BE2C (cell line): ENCODE data around the gene CDC42BPA.

Experiments used
- DNase-seq: peaks from one replicate; pipeline ENCODE4 v3.0.0-alpha.2; 2020
- H3K27me3 ChIP-seq: fragments of 250-450 bp; sonication (Bioruptor Pico); 2 replicates; pipeline ENCODE4 v1.5.1; 2020; ENCODE audit warnings: mild to moderate bottlenecking
- H3K36me3 ChIP-seq: fragments of 250-450 bp; sonication (Bioruptor Pico); 2 replicates; pipeline ENCODE4 v1.5.1; 2020; ENCODE audit warnings: mild to moderate bottlenecking
- H3K4me1 ChIP-seq: fragments of 250-450 bp; sonication (Bioruptor Pico); 2 replicates; pipeline ENCODE4 v1.5.1; 2020
- H3K4me3 ChIP-seq: 2 replicates; pipeline ENCODE4 v1.5.1; 2011; ENCODE audit warnings: low read depth, low read length
- H3K9me3 ChIP-seq: fragments of 250-450 bp; sonication (Bioruptor Pico); 2 replicates; pipeline ENCODE4 v1.5.1; 2020
- CTCF ChIP-seq: IDR thresholded peaks from 2 replicates; pipeline ENCODE4 v1.5.1; 2012; ENCODE audit warnings: mild to moderate bottlenecking, low read depth, low read length

The CDC42BPA gene

DNA sequence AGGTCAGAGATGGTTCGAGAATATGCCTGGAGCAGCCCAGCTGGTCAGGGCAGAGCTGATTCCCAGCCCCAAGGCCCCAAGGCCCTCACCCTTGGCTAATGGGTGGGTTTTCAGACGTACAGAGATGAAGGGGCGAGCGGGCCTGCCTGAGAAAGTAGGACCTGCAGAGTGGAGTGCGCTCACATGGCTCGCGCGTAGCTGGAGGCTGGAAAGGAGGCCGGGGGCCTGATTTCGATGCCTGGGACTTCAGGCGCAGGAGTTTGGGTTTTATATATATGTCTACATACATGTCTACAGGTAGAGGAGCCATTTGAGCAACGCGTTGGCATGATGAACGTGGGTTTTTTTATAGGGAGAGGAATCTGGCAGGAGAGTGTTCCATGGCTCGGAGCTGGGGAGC, 369.3 kb downstream of the CDC42BPA start:
- no peaks in the 10 kb centered on the region for H3K9me3 ChIP-seq
- TF ChIP-seq CTCF = no peak
- H3K4me1 ChIP-seq = peaks cover 4% of the 10 kb centered on the region
- no peak overlapping the region for H3K4me3 ChIP-seq
- H3K36me3 ChIP-seq = peaks cover 3% of the 10 kb centered on the region
- no peak for DNase-seq
- H3K27me3 ChIP-seq = no peaks in the 10 kb centered on the region

DNA sequence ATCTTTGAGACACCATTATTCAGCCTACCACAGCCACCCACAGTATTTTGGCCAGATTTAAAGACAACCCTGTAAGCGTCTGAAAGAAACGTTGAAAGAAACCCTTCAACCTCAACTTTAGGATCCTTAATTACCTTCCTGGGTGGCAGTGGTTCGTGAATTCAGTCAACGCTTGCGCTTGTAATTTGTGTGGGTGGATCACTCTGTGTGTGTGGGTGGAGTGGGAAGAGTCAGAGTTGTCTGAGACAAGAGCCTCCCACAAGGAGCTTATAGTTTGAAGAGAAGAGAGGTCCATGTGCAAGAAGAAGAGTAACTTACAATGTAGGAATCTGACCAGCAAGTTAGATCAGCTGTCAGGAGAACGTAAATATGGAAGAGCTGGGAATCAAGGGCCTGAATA, 369.8 kb downstream of the CDC42BPA start:
- no peaks in the 10 kb centered on the region for H3K9me3 ChIP-seq
- H3K4me1 ChIP-seq = peaks cover 4% of the 10 kb centered on the region
- DNase-seq = no peak
- H3K27me3 ChIP-seq = no peaks in the 10 kb centered on the region
- no peak for TF ChIP-seq CTCF
- H3K36me3 ChIP-seq = peaks cover 3% of the 10 kb centered on the region
- no peak overlapping the region for H3K4me3 ChIP-seq

GRCh38 chr1:226948051-226948450, 370.2 kb downstream of the CDC42BPA start:
- Histone ChIP-seq H3K4me3 (no peak overlapping the region), H3K36me3 (peaks cover under 1% of the 10 kb centered on the region), H3K27me3 (no peaks in the 10 kb centered on the region), H3K9me3 (no peaks in the 10 kb centered on the region), H3K4me1 (peaks cover 4% of the 10 kb centered on the region)
- DNase-seq = no peak
- no peak for TF ChIP-seq CTCF

DNA sequence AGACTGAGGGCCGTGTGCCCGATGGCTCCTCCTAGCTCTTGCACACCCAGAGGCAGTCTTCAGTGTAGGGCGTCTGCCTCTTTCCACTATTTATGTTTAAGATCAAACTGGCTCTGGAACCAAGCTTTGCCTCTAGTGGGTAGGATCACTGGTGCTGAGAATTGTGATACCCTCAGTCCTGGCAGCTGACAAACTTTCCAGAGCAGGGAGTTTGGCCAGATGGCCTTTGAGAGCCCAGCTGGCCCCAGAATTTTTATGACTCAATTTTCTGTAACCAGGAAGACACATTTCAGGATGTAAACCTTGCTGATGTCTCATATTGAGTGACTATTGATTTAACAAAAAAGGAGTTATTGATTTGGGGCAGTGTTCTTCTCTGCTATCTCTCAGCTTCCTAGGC, 371.5 kb downstream of the CDC42BPA start:
- no peaks in the 10 kb centered on the region for H3K9me3 ChIP-seq
- H3K27me3 ChIP-seq = no peaks in the 10 kb centered on the region
- DNase-seq = no peak
- no peaks in the 10 kb centered on the region for H3K36me3 ChIP-seq
- peaks cover 4% of the 10 kb centered on the region for H3K4me1 ChIP-seq
- TF ChIP-seq CTCF = no peak
- H3K4me3 ChIP-seq = no peak overlapping the region

DNA sequence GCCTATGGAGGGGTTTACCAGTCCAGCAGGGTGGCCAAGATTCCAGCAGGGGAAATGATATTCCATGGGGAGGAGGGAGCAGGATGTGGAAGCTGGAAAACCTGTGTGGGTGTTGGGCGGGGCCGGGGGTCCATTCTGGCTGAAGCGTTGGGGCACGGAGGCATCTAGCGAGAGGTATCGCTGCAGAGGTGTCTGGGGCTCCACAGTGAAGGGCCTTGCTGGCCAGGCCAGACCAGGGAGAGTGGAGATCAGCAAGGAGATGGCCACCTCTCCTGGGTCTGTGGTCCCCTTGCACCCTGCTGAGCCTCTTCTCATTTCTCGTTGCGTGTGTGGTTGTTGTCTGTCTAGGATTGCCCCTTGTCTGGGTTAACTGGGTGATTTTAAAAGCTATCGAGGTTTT, 372.0 kb downstream of the CDC42BPA start:
- Histone ChIP-seq H3K4me1 (peaks cover 4% of the 10 kb centered on the region), H3K4me3 (no peak overlapping the region), H3K9me3 (no peaks in the 10 kb centered on the region), H3K27me3 (no peaks in the 10 kb centered on the region), H3K36me3 (no peaks in the 10 kb centered on the region)
- no peak for DNase-seq
- TF ChIP-seq CTCF = no peak

GRCh38 chr1:226945858-226946245, 372.4 kb downstream of the CDC42BPA start:
- H3K27me3 ChIP-seq = no peaks in the 10 kb centered on the region
- no peak overlapping the region for H3K4me3 ChIP-seq
- no peaks in the 10 kb centered on the region for H3K9me3 ChIP-seq
- TF ChIP-seq CTCF = no peak
- peaks cover 4% of the 10 kb centered on the region for H3K4me1 ChIP-seq
- no peak for DNase-seq
- no peaks in the 10 kb centered on the region for H3K36me3 ChIP-seq
